Activated T-cell treated with anti-CD3 and anti-CD28 coated beads, Interleukin-2, amount 50 U/mL, for 72 hours (primary cell): ENCODE data around the gene EXOC7. TPM values are rescaled to one million over a fixed set of nuclear protein-coding genes. Genes with fewer than 3 reads are reported as not detected.

Experiments used
- ATAC-seq, 2 donors: fragments of 150-1000 bp; cut with Tn5 transposase; replicated peaks in 1 of 2; 2 replicates each; pipeline ENCODE4 v1.10.0; 2021; ENCODE audit warnings: moderate library complexity in 2 of 2, mild to moderate bottlenecking in 1 of 2
- DNase-seq, 2 donors: peaks; one replicate each; pipeline ENCODE4 v3.0.0; 2021 to 2022; ENCODE audit warnings: mixed read lengths in 1 of 2
- H3K27ac Mint-ChIP-seq: one replicate; pipeline ENCODE4 v1.8.0; 2022; ENCODE audit warnings: mild to moderate bottlenecking, moderate library complexity, mixed read lengths
- H3K27me3 Mint-ChIP-seq: one replicate; pipeline ENCODE4 v1.8.0; 2022; ENCODE audit warnings: low read depth, mixed read lengths
- H3K36me3 Mint-ChIP-seq, 2 donors: one replicate each; pipeline ENCODE4 v1.8.0; 2022; ENCODE audit warnings: mixed read lengths in 2 of 2, mild to moderate bottlenecking in 1 of 2; ENCODE audit not compliant: insufficient read depth in 2 of 2
- H3K4me1 Mint-ChIP-seq: one replicate; pipeline ENCODE4 v1.8.0; 2022; ENCODE audit warnings: low read depth, mixed read lengths
- H3K4me3 Mint-ChIP-seq, 2 donors: one replicate each; pipeline ENCODE4 v1.8.0; 2022; ENCODE audit warnings: mild to moderate bottlenecking in 2 of 2, mixed read lengths in 2 of 2, moderate library complexity in 2 of 2
- H3K9me3 Mint-ChIP-seq, 2 donors: one replicate each; pipeline ENCODE4 v1.8.0; 2022; ENCODE audit warnings: mixed read lengths in 2 of 2
- total RNA-seq, 2 donors: library from RNA; stranded (reverse); gene quantifications; one replicate each; pipeline ENCODE4 v1.2.3, GENCODE V29; 2022

EXOC7 gene
- total RNA-seq, 2 donors from 2014 or later: 66.7 to 77.8 TPM

- ATAC-seq (no peak), DNase-seq (no peak)
- H3K4me3 Mint-ChIP-seq: no peak overlapping the region
- H3K27me3 Mint-ChIP-seq: no peaks in the 10 kb centered on the region
- H3K4me1 Mint-ChIP-seq: peaks cover 8% of the 10 kb centered on the region
- no peaks in the 10 kb centered on the region for H3K9me3 Mint-ChIP-seq
- H3K36me3 Mint-ChIP-seq: peaks cover 3 to 8% of the 10 kb centered on the region in 2 donors
- no peak overlapping the region for H3K27ac Mint-ChIP-seq
Observed at GRCh38 chr17:76036497-76037261, 66.9 kb downstream of the EXOC7 start.

- H3K4me1 Mint-ChIP-seq: peaks cover 12% of the 10 kb centered on the region
- DNase-seq (no peak), ATAC-seq (no peak)
- peak overlapping the region; percentile 52 for H3K27ac Mint-ChIP-seq
- no peaks in the 10 kb centered on the region for H3K9me3 Mint-ChIP-seq
- peaks cover 0 to 3% of the 10 kb centered on the region in 2 donors for H3K36me3 Mint-ChIP-seq
- H3K27me3 Mint-ChIP-seq: no peaks in the 10 kb centered on the region
- H3K4me3 Mint-ChIP-seq: no peak overlapping the region
Observed at GRCh38 chr17:76034428-76035350, 68.9 kb downstream of the EXOC7 start.

GRCh38 chr17:76033139-76033538 lies 70.4 kb downstream of the EXOC7 start:
- DNase-seq: no peak
- peaks cover 20% of the 10 kb centered on the region for H3K4me1 Mint-ChIP-seq
- no peak overlapping the region for H3K4me3 Mint-ChIP-seq
- H3K27ac Mint-ChIP-seq: no peak overlapping the region
- peaks cover 0 to 1% of the 10 kb centered on the region in 2 donors for H3K36me3 Mint-ChIP-seq
- H3K27me3 Mint-ChIP-seq: no peaks in the 10 kb centered on the region
- no peak for ATAC-seq
- no peaks in the 10 kb centered on the region for H3K9me3 Mint-ChIP-seq

GRCh38 chr17:76032780-76033108 lies 70.8 kb downstream of the EXOC7 start:
- Mint-ChIP-seq H3K27me3 (no peaks in the 10 kb centered on the region), H3K4me1 (peaks cover 20% of the 10 kb centered on the region), H3K9me3 (no peaks in the 10 kb centered on the region), H3K4me3 (no peak overlapping the region), H3K27ac (no peak overlapping the region), H3K36me3 (no peaks in the 10 kb centered on the region)
- no peak for ATAC-seq
- DNase-seq: no peak

GRCh38 chr17:76032073-76032779 lies 71.4 kb downstream of the EXOC7 start:
- Mint-ChIP-seq H3K27me3 (no peaks in the 10 kb centered on the region), H3K36me3 (no peaks in the 10 kb centered on the region), H3K27ac (no peak overlapping the region), H3K9me3 (no peaks in the 10 kb centered on the region), H3K4me3 (no peak overlapping the region), H3K4me1 (peaks cover 24% of the 10 kb centered on the region)
- DNase-seq: no peak
- ATAC-seq: no peak

Other genes with a start within 250 kb of the EXOC7 start
- gene WBP2, start 248.5 kb downstream of the EXOC7 start, total RNA-seq: 100 to 1,000 TPM in 1 of 2 donors, 10 to 100 TPM in 1; 90.2 to 109 TPM
- 10 to 100 TPM; 16.5 to 24.1 TPM for gene TRIM47, start 225.2 kb downstream of the EXOC7 start, total RNA-seq
- 10 to 100 TPM; 24.0 to 30.7 TPM for gene TRIM65, start 206.8 kb downstream of the EXOC7 start, total RNA-seq
- 100 to 1,000 TPM; 101 to 117 TPM for gene MRPL38, start 198.9 kb downstream of the EXOC7 start, total RNA-seq
- gene FBF1, start 162.7 kb downstream of the EXOC7 start, total RNA-seq: 10 to 100 TPM; 19.9 to 26.7 TPM
- 10 to 100 TPM; 28.2 to 28.6 TPM for gene ACOX1, start 124.6 kb downstream of the EXOC7 start, total RNA-seq
- gene TEN1, start 124.5 kb downstream of the EXOC7 start, total RNA-seq: 10 to 100 TPM; 18.2 to 21.8 TPM
- gene CDK3, start 102.9 kb downstream of the EXOC7 start, total RNA-seq: 1 to 10 TPM; 8.7 to 9.1 TPM
- gene EVPL, start 76.5 kb downstream of the EXOC7 start, total RNA-seq: under 1 TPM; 0.09 to 0.19 TPM
- 100 to 1,000 TPM; 138 to 144 TPM for gene SRP68, start 31.3 kb downstream of the EXOC7 start, total RNA-seq
- gene GALR2, start 29.0 kb downstream of the EXOC7 start, total RNA-seq: 10 to 100 TPM in 1 of 2 donors, 1 to 10 TPM in 1; 9.5 to 10.6 TPM
- gene ZACN, start 24.6 kb downstream of the EXOC7 start, total RNA-seq: 10 to 100 TPM in 1 of 2 donors, 1 to 10 TPM in 1; 9.1 to 10.3 TPM
- gene FOXJ1, start 37.5 kb upstream of the EXOC7 start, total RNA-seq: 1 to 10 TPM; 1.4 to 1.5 TPM
- gene RNF157, start 136.7 kb upstream of the EXOC7 start, total RNA-seq: 100 to 1,000 TPM in 1 of 2 donors, 10 to 100 TPM in 1; 91.9 to 100 TPM
- 100 to 1,000 TPM; 629 to 707 TPM for gene UBALD2, start 161.6 kb upstream of the EXOC7 start, total RNA-seq
- 1 to 10 TPM; 3.1 to 4.5 TPM for gene QRICH2, start 204.5 kb upstream of the EXOC7 start, total RNA-seq